ENCODE measurements around the gene MED16. TPM values are rescaled to one million over a fixed set of nuclear protein-coding genes. Genes with fewer than 3 reads are reported as not detected.

The MED16 gene
- total and polyA plus RNA-seq, 10 donors, result 37.0 to 82.1 (median 52.7) TPM

DNA sequence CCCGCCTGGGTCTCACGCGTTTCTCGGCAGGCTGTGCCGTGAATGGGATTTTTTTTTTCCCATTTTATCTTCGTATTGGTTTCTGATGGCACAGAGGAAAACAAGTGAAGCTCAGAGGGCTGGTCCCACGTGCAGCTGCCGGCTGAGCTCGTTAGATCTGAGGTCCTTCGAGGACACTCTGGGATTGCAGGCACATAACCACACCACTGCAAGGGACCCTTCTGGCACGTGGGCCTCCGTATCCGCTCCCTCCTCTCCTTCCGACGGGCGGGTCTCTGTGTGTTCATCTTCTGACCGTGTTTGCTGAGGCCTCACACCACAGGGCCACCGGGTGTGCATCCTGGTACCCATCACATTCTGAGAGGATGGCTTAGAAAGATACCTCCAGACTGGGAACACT, 16.9 kb downstream of the MED16 start:
- intact Hi-C loops (cut with DNase I; ENCODE audit: low total_unique reads), result no loop called here
- Histone ChIP-seq H3K27ac (no peak overlapping the region), H3K27me3 (replicated peaks in 1 of 7) (no peaks in the 10 kb centered on the region), H3K4me3 (no peak overlapping the region), H3K36me3 (peaks cover 0 to 81% (median 44%) of the 10 kb centered on the region in 6 donors), H3K9me3 (no peaks in the 10 kb centered on the region), H3K4me1 (peaks cover 5 to 17% (median 10%) of the 10 kb centered on the region in 6 donors)
- DNase-seq, result no peak
- 83 to 91% (median 89%) methylated on average over 17 to 18 of the region's 18 CpGs for WGBS, 5 donors
- no peak for TF ChIP-seq POLR2A (IDR thresholded peaks at IDR 0.05)
- no peak for TF ChIP-seq CTCF (IDR thresholded peaks at IDR 0.05 in 8 of 11, conservative IDR thresholded peaks at IDR 0.05 in 3 of 11)
- TF ChIP-seq POLR2AphosphoS5 (IDR thresholded peaks at IDR 0.05), result no peak

DNA sequence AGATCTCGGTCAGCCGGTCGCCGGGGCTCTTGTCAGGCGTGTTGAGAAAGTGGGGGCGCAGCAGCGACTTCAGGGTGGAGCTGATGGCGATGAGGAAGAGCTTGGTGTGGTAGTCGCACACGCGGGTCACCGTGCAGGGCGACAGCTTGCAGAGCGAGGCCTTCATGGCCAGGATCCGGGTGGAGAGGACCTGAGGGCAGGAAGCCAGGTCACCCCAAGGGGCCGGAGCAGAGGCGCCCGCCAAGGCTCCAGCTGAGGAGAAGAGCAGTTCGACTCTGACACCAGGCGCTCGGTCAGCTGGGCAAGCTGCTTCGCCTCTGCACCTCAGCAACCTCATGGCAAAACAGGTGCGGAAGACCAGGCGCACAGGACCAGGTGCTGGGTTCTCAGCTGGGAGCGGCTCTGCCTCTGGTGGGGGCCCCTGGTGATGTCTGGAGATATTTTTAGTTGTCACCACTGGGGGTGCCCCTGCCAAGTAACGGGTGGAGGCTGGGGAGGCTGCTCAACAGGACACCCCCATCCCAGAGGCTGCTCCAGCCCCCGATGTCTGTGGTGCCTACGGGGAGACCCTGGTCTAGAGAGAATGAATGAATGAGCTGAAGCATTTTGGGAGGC, 17.6 kb downstream of the MED16 start:
- Histone ChIP-seq H3K4me3 (no peak overlapping the region), H3K9me3 (no peaks in the 10 kb centered on the region), H3K4me1 (peaks cover 5 to 17% (median 10%) of the 10 kb centered on the region in 6 donors), H3K27me3 (replicated peaks in 1 of 7) (no peaks in the 10 kb centered on the region), H3K27ac (no peak overlapping the region), H3K36me3 (peaks cover 0 to 81% (median 41%) of the 10 kb centered on the region in 6 donors)
- intact Hi-C loops (cut with DNase I; ENCODE audit: low total_unique reads), result no loop called here
- no peak for TF ChIP-seq POLR2A (IDR thresholded peaks at IDR 0.05)
- no peak for TF ChIP-seq CTCF (IDR thresholded peaks at IDR 0.05 in 8 of 11, conservative IDR thresholded peaks at IDR 0.05 in 3 of 11)
- peak in 1 of 3 donors; percentile 14 for TF ChIP-seq POLR2AphosphoS5 (IDR thresholded peaks at IDR 0.05)
- 90 to 95% (median 93%) methylated on average over 24 to 28 of the region's 28 CpGs for WGBS, 5 donors
- DNase-seq, result no peak

DNA sequence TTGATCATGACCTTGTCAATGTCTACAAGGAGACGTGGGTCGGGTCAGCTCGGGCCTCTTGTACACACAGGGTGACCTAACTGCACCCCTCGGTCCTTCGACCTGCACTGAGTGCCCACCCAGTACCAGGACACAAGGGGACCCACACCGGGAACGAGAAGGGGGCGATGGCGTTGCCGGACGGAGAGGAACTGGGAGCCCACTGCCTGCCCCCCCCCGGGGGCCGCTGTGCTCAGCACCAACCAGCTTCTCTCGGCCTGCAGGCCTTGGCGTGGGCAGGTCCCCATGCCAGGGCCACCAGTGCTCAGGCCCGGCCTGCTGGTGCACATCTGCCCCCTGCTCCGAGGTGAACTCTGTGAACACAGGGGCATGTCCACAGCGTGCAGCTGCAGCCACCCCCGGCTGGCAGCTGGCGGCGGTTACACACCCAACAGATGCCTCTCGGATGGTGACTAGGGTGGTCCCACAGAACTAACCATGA, 19.4 kb downstream of the MED16 start:
- no peak for TF ChIP-seq CTCF (IDR thresholded peaks at IDR 0.05 in 8 of 11, conservative IDR thresholded peaks at IDR 0.05 in 3 of 11)
- no peak for TF ChIP-seq POLR2AphosphoS5 (IDR thresholded peaks at IDR 0.05)
- no peak for TF ChIP-seq POLR2A (IDR thresholded peaks at IDR 0.05)
- WGBS, 5 donors, result 88 to 98% (median 93%) methylated on average over 12 to 22 of the region's 22 CpGs
- H3K36me3 ChIP-seq, result peaks cover 0 to 81% (median 46%) of the 10 kb centered on the region in 6 donors
- H3K27me3 ChIP-seq (replicated peaks in 1 of 7), result no peaks in the 10 kb centered on the region
- no peak for DNase-seq
- no peaks in the 10 kb centered on the region for H3K9me3 ChIP-seq
- intact Hi-C loops (cut with DNase I; ENCODE audit: low total_unique reads), result no loop called here
- peaks cover 5 to 17% (median 10%) of the 10 kb centered on the region in 6 donors for H3K4me1 ChIP-seq
- peak overlapping the region in 2 of 8 donors; percentile 81 to 82 for H3K27ac ChIP-seq
- H3K4me3 ChIP-seq, result no peak overlapping the region

GRCh38 chr19:873084-873483, 19.9 kb downstream of the MED16 start:
- H3K4me1 ChIP-seq, result peaks cover 5 to 17% (median 10%) of the 10 kb centered on the region in 6 donors
- intact Hi-C loops (cut with DNase I; ENCODE audit: low total_unique reads), result no loop called here
- H3K4me3 ChIP-seq, result peak overlapping the region in 2 of 8 donors; percentile 33 to 54
- H3K27ac ChIP-seq, result peak overlapping the region in 2 of 8 donors; percentile 81 to 82
- peaks cover 0 to 86% (median 52%) of the 10 kb centered on the region in 6 donors for H3K36me3 ChIP-seq
- no peaks in the 10 kb centered on the region for H3K27me3 ChIP-seq (replicated peaks in 1 of 7)
- 58 to 95% (median 77%) methylated on average over 7 to 13 of the region's 13 CpGs for WGBS, 5 donors
- no peaks in the 10 kb centered on the region for H3K9me3 ChIP-seq
- TF ChIP-seq CTCF (IDR thresholded peaks at IDR 0.05 in 8 of 11, conservative IDR thresholded peaks at IDR 0.05 in 3 of 11) (no peak), POLR2A (IDR thresholded peaks at IDR 0.05) (no peak), POLR2AphosphoS5 (IDR thresholded peaks at IDR 0.05) (no peak)
- DNase-seq, result peak; percentile 90
